Hepatocyte (in vitro differentiated cells): ENCODE results near the gene POFUT1.

ENCODE experiments used
- EZH2 ChIP-seq: fragments of 200-600 bp; sonication (generic); IDR thresholded peaks from 2 replicates; pipeline ENCODE4 v1.6.1; 2016; ENCODE audit warnings: antibody characterized with exemption, mild to moderate bottlenecking, borderline replicate concordance
- TF ChIP-seq, protein P1 (sequence below): fragments of 200-600 bp; sonication (generic); IDR thresholded peaks from 2 replicates; pipeline ENCODE4 v1.5.1; 2016; ENCODE audit warnings: antibody characterized with exemption, mild to moderate bottlenecking; ENCODE audit not compliant: poor library complexity

GRCh38 chr20:32160341-32160740 is 47.3 kb upstream of the POFUT1 start:
- TF ChIP-seq, protein P1, sequence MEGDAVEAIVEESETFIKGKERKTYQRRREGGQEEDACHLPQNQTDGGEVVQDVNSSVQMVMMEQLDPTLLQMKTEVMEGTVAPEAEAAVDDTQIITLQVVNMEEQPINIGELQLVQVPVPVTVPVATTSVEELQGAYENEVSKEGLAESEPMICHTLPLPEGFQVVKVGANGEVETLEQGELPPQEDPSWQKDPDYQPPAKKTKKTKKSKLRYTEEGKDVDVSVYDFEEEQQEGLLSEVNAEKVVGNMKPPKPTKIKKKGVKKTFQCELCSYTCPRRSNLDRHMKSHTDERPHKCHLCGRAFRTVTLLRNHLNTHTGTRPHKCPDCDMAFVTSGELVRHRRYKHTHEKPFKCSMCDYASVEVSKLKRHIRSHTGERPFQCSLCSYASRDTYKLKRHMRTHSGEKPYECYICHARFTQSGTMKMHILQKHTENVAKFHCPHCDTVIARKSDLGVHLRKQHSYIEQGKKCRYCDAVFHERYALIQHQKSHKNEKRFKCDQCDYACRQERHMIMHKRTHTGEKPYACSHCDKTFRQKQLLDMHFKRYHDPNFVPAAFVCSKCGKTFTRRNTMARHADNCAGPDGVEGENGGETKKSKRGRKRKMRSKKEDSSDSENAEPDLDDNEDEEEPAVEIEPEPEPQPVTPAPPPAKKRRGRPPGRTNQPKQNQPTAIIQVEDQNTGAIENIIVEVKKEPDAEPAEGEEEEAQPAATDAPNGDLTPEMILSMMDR = no peak
- no peak for TF ChIP-seq EZH2
